HepG2 (cell line): ENCODE results near the gene IFITM10. TPM values are rescaled to one million over a fixed set of nuclear protein-coding genes. Genes with fewer than 3 reads are reported as not detected.

Experiments used
- BCL6 ChIP-seq: IDR thresholded peaks from 2 replicates; pipeline ENCODE4 v1.6.1; 2016; ENCODE audit warnings: missing genetic modification reagents, missing compliant biosample characterization
- CCDC6 ChIP-seq: sonication (generic); formaldehyde crosslinking; IDR thresholded peaks from 2 replicates; pipeline ENCODE4 v1.8.1; 2022; ENCODE audit warnings: mild to moderate bottlenecking, missing genetic modification reagents, moderate library complexity
- CEBPB ChIP-seq: IDR thresholded peaks from 2 replicates; pipeline ENCODE4 v1.6.1; 2011; ENCODE audit warnings: low read depth, low read length, improper control_type of control experiment, borderline replicate concordance
- ELF1 ChIP-seq: sonication (generic); formaldehyde crosslinking; IDR thresholded peaks from 2 replicates; pipeline ENCODE4 v1.4.0; 2020; ENCODE audit warnings: missing genetic modification reagents
- FOXK1 ChIP-seq: sonication (generic); formaldehyde crosslinking; IDR thresholded peaks from 2 replicates; pipeline ENCODE4 v1.4.0; 2020; ENCODE audit warnings: low read depth, missing genetic modification reagents, borderline replicate concordance
- FOXK2 ChIP-seq: fragments of 450-650 bp; IDR thresholded peaks from 2 replicates; pipeline ENCODE4 v1.6.1; 2016
- GABPB1 ChIP-seq: IDR thresholded peaks from 2 replicates; pipeline ENCODE4 v1.6.1; 2016; ENCODE audit warnings: mild to moderate bottlenecking, missing genetic modification reagents, moderate library complexity, missing compliant biosample characterization
- HIC2 ChIP-seq: sonication (generic); formaldehyde crosslinking; IDR thresholded peaks from 2 replicates; pipeline ENCODE4 v1.9.0; 2022; ENCODE audit warnings: low read depth, missing genetic modification reagents
- IRF2 ChIP-seq: IDR thresholded peaks from 2 replicates; pipeline ENCODE4 v1.6.1; 2018; ENCODE audit warnings: missing genetic modification reagents, missing compliant biosample characterization
- KDM1A ChIP-seq: IDR thresholded peaks from 2 replicates; pipeline ENCODE4 v1.6.1; 2016; ENCODE audit warnings: missing compliant biosample characterization
- KLF16 ChIP-seq, 2 experiments: sonication (generic) in 1 of 2; formaldehyde crosslinking in 1 of 2; IDR thresholded peaks; 2 replicates each; pipeline versions ENCODE4 v1.6.1 to v1.8.0; 2016 to 2023; ENCODE audit warnings: missing genetic modification reagents in 2 of 2, missing compliant biosample characterization in 1 of 2
- MED1 ChIP-seq: sonication (generic); formaldehyde crosslinking; IDR thresholded peaks from 2 replicates; pipeline ENCODE4 v1.4.0; 2020; ENCODE audit warnings: missing genetic modification reagents
- MIER2 ChIP-seq: IDR thresholded peaks from 2 replicates; pipeline ENCODE4 v1.6.1; 2016; ENCODE audit warnings: missing biosample characterization, missing genetic modification reagents
- PHF5A ChIP-seq: IDR thresholded peaks from one replicate; pipeline ENCODE4 v1.6.1; 2018; ENCODE audit warnings: low read depth, missing genetic modification reagents; ENCODE audit not compliant: unreplicated experiment
- RBFOX2 ChIP-seq: fragments of 200-400 bp; formaldehyde crosslinking; IDR thresholded peaks from 2 replicates; pipeline ENCODE4 v1.6.1; 2017; ENCODE audit warnings: low read depth, mild to moderate bottlenecking, low read length
- RCOR2 ChIP-seq: IDR thresholded peaks from 2 replicates; pipeline ENCODE4 v1.6.1; 2016; ENCODE audit warnings: missing biosample characterization, missing genetic modification reagents
- SKI ChIP-seq: fragments of 450-650 bp; IDR thresholded peaks from one replicate; pipeline ENCODE4 v1.6.1; 2018; ENCODE audit warnings: mild to moderate bottlenecking; ENCODE audit not compliant: partially characterized antibody
- TFDP1 ChIP-seq: IDR thresholded peaks from 2 replicates; pipeline ENCODE4 v1.6.1; 2016; ENCODE audit warnings: missing compliant biosample characterization, missing genetic modification reagents, borderline replicate concordance
- TFDP2 ChIP-seq: sonication (generic); formaldehyde crosslinking; IDR thresholded peaks from 2 replicates; pipeline ENCODE4 v1.4.0; 2020; ENCODE audit warnings: missing genetic modification reagents
- ZFP37 ChIP-seq: sonication (generic); formaldehyde crosslinking; IDR thresholded peaks from 2 replicates; pipeline ENCODE4 v1.4.0; 2020; ENCODE audit warnings: missing genetic modification reagents, borderline replicate concordance
- ZNF253 ChIP-seq: sonication (generic); formaldehyde crosslinking; IDR thresholded peaks from 2 replicates; pipeline ENCODE4 v1.8.0; 2022; ENCODE audit warnings: mild to moderate bottlenecking, missing genetic modification reagents, borderline replicate concordance
- ZNF768 ChIP-seq: sonication (generic); formaldehyde crosslinking; IDR thresholded peaks from 2 replicates; pipeline ENCODE4 v1.4.0; 2020; ENCODE audit warnings: missing genetic modification reagents
- polyA plus RNA-seq, 8 experiments: library from polyadenylated mRNA; depleted of rRNA in 3 of 8; stranded (reverse) in 7 of 8; unstranded in 1 of 8; fragments of >200 nt; fragmentation: Illumina TruSeq in 4 of 8; extraction: Trizol in 4 of 8; gene quantifications; 2 replicates each; pipeline versions ENCODE4 v1.2.1 to v1.2.3, GENCODE V29; 2011 to 2016; ENCODE audit warnings: low read depth in 4 of 8, missing spikeins in 1 of 8, mixed read lengths in 1 of 8; ENCODE audit not compliant: insufficient read depth in 1 of 8
- total RNA-seq, 5 experiments: library from RNA; depleted of rRNA; stranded (reverse); fragments of >200 nt; fragmentation: Illumina TruSeq; extraction: Trizol; gene quantifications; 2 replicates each; pipeline ENCODE4 v1.2.3, GENCODE V29; 2016; ENCODE audit warnings: low read depth in 1 of 5
- TF ChIP-seq, protein P1 (sequence below): sonication (generic); formaldehyde crosslinking; IDR thresholded peaks from 2 replicates; pipeline ENCODE4 v1.8.1; 2022; ENCODE audit warnings: low read depth, mild to moderate bottlenecking, missing genetic modification reagents

Gene IFITM10
- total and polyA plus RNA-seq, 2 of the 13 experiments (the other 11 are each of a cell fraction or from before 2014, with no cell fraction given), result 0.09 to 0.13 TPM

DNA sequence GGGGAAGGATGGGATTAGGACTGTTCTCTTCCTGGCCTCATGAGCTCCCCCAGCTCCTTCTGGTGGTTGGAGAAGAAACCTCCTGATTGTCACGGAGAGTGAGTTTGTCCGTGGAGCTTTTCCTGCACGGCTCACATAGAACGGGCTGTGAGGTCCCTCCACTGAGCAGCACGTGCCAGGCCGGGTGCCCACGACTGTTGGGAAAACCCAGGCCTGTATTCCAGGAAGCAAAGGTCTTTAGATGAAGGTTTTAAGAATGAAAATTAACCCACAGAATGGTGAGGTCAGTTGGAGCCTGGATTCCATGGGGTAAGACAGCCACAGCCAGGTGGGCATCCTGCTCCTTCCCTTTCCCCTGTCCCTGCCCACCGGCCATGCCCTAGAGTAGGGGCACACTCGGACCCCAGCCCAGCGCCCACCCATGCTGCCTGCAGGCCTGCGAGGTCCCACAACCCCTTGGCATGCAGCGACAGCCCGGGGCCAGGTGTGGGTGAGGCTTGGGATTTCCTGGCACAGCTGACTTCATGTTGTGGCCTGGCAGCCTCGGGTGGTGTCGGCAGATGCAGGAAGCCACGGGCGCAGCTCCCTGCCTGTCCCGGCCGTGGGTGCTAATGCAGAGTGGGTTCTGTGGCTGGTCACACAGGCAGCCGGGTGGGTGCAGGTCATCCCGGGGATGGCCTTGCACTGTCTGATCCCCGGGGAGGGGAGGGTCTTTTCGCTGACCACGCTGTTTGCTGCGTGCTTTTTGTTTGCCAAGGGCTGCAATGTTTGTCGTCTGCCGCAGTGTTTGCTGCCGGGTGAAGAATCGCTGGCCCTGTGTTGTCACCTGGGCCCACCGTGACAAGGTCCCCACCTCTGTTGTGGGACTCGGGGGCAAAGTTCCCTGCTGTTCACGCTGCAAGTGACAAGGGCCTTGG lies 60.9 kb downstream of the IFITM10 start (continued):
- TF ChIP-seq SKI, result peak; percentile 98
- TF ChIP-seq PHF5A, result peak; percentile 92
- TF ChIP-seq, protein P1, sequence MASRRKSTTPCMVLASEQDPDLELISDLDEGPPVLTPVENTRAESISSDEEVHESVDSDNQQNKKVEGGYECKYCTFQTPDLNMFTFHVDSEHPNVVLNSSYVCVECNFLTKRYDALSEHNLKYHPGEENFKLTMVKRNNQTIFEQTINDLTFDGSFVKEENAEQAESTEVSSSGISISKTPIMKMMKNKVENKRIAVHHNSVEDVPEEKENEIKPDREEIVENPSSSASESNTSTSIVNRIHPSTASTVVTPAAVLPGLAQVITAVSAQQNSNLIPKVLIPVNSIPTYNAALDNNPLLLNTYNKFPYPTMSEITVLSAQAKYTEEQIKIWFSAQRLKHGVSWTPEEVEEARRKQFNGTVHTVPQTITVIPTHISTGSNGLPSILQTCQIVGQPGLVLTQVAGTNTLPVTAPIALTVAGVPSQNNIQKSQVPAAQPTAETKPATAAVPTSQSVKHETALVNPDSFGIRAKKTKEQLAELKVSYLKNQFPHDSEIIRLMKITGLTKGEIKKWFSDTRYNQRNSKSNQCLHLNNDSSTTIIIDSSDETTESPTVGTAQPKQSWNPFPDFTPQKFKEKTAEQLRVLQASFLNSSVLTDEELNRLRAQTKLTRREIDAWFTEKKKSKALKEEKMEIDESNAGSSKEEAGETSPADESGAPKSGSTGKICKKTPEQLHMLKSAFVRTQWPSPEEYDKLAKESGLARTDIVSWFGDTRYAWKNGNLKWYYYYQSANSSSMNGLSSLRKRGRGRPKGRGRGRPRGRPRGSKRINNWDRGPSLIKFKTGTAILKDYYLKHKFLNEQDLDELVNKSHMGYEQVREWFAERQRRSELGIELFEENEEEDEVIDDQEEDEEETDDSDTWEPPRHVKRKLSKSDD, result peak; percentile 55
- peak; percentile 64; the same call in 1 of the 2 replicates for TF ChIP-seq ZNF253 (CRISPR knock-in tag)
- TF ChIP-seq GABPB1 (CRISPR knock-in tag), result peak; percentile 79
- TF ChIP-seq TFDP1 (CRISPR knock-in tag), result peak; percentile 75; the same call in 1 of the 2 replicates
- peak; percentile 69 for TF ChIP-seq ELF1
- TF ChIP-seq ZFP37 (CRISPR knock-in tag), result 0 out of 2 replicates have a peak, but pooled peaks have one; percentile 48
- peak; percentile 54; the same call in 1 of the 2 replicates for TF ChIP-seq KDM1A
- peak; percentile 79 for TF ChIP-seq FOXK2
- TF ChIP-seq KLF16 (CRISPR knock-in tag; IDR thresholded peaks at IDR 0.05), result peak in 1 of 2 experiments; percentile 97; a peak in 2 of 4 replicates
- peak; percentile 77 for TF ChIP-seq TFDP2 (CRISPR knock-in tag)
- peak; percentile 92 for TF ChIP-seq IRF2
- TF ChIP-seq HIC2, result peak; percentile 83
- peak; percentile 45; the same call in 1 of the 2 replicates for TF ChIP-seq CEBPB
- TF ChIP-seq BCL6 (CRISPR knock-in tag), result peak; percentile 89
- TF ChIP-seq RBFOX2, result peak; percentile 72
- TF ChIP-seq FOXK1 (CRISPR knock-in tag), result peak; percentile 93
- peak; percentile 88 for TF ChIP-seq CCDC6 (CRISPR knock-in tag)
- peak; percentile 100 for TF ChIP-seq MED1 (CRISPR knock-in tag)
- TF ChIP-seq MIER2 (CRISPR knock-in tag), result 0 out of 2 replicates have a peak, but pooled peaks have one; percentile 71
- TF ChIP-seq ZNF768 (CRISPR knock-in tag), result peak; percentile 88
- peak; percentile 92; the same call in 1 of the 2 replicates for TF ChIP-seq RCOR2
